ENCODE data around the gene ERI3.

- no peak for TF ChIP-seq CTCF (IDR thresholded peaks at IDR 0.05)
- TF ChIP-seq SIN3A (IDR thresholded peaks at IDR 0.05; ENCODE audit: borderline replicate concordance, insufficient read depth, low read depth, low read length), result no peak
Measured at GRCh38 chr1:44351289-44351688, 3.8 kb downstream of the ERI3 start.
